ENCODE measurements around the gene KPNB1. TPM values are rescaled to one million over a fixed set of nuclear protein-coding genes. Genes with fewer than 3 reads are reported as not detected.

Gene KPNB1
- polyA plus RNA-seq, 4 donors, result 220 to 256 (median 244) TPM

GRCh38 chr17:47695429-47696376 lies 46.0 kb downstream of the KPNB1 start:
- DNase-seq (ENCODE audit: low read depth in 4 of 4, low spot score in 2 of 4), result no peak

GRCh38 chr17:47696717-47697642 lies 47.3 kb downstream of the KPNB1 start:
- no peak for DNase-seq (ENCODE audit: low read depth in 4 of 4, low spot score in 2 of 4)

- DNase-seq (ENCODE audit: low read depth in 4 of 4, low spot score in 2 of 4), result no peak
Observed at GRCh38 chr17:47697906-47698711, 48.4 kb downstream of the KPNB1 start.

GRCh38 chr17:47698749-47699535 lies 49.2 kb downstream of the KPNB1 start:
- no peak for DNase-seq (ENCODE audit: low read depth in 4 of 4, low spot score in 2 of 4)

- DNase-seq (ENCODE audit: low read depth in 4 of 4, low spot score in 2 of 4), result no peak
Observed at GRCh38 chr17:47699536-47699840, 49.8 kb downstream of the KPNB1 start.

GRCh38 chr17:47700471-47701449 lies 51.0 kb downstream of the KPNB1 start:
- DNase-seq (ENCODE audit: low read depth in 4 of 4, low spot score in 2 of 4), result no peak

- DNase-seq (ENCODE audit: low read depth in 4 of 4, low spot score in 2 of 4), result no peak
Observed at GRCh38 chr17:47701608-47702007, 51.9 kb downstream of the KPNB1 start.

- no peak for DNase-seq (ENCODE audit: low read depth in 4 of 4, low spot score in 2 of 4)
Observed at GRCh38 chr17:47702391-47702995, 52.8 kb downstream of the KPNB1 start.

GRCh38 chr17:47703191-47703591 lies 53.5 kb downstream of the KPNB1 start:
- no peak for DNase-seq (ENCODE audit: low read depth in 4 of 4, low spot score in 2 of 4)

GRCh38 chr17:47703671-47704070 lies 54.0 kb downstream of the KPNB1 start:
- no peak for DNase-seq (ENCODE audit: low read depth in 4 of 4, low spot score in 2 of 4)

- DNase-seq (ENCODE audit: low read depth in 4 of 4, low spot score in 2 of 4), result no peak
Observed at GRCh38 chr17:47704116-47704515, 54.4 kb downstream of the KPNB1 start.

GRCh38 chr17:47704736-47705135 lies 55.0 kb downstream of the KPNB1 start:
- DNase-seq (ENCODE audit: low read depth in 4 of 4, low spot score in 2 of 4), result no peak

GRCh38 chr17:47705536-47706530 lies 56.1 kb downstream of the KPNB1 start:
- no peak for DNase-seq (ENCODE audit: low read depth in 4 of 4, low spot score in 2 of 4)

GRCh38 chr17:47707056-47707804 lies 57.5 kb downstream of the KPNB1 start:
- no peak for DNase-seq (ENCODE audit: low read depth in 4 of 4, low spot score in 2 of 4)

GRCh38 chr17:47707884-47708283 lies 58.2 kb downstream of the KPNB1 start:
- DNase-seq (ENCODE audit: low read depth in 4 of 4, low spot score in 2 of 4), result no peak

GRCh38 chr17:47708312-47708863 lies 58.7 kb downstream of the KPNB1 start:
- DNase-seq (ENCODE audit: low read depth in 4 of 4, low spot score in 2 of 4), result no peak

Data from left renal cortex interstitium (tissue), 4 donors.